H1 (cell line): ENCODE data around the gene SLCO4A1. TPM values are rescaled to one million over a fixed set of nuclear protein-coding genes. Genes with fewer than 3 reads are reported as not detected.

Source experiments
- CTCF ChIA-PET: fragments of 300-600 bp; sonication (Branson Sonifier 250); formaldehyde crosslinking; loops from one replicate; lab custom pipeline; 2021; ENCODE audit not compliant: partially characterized antibody; lab: Charles Lee
- POLR2A ChIA-PET: fragments of 300-600 bp; sonication (Branson Sonifier 250); formaldehyde crosslinking; loops from one replicate; lab custom pipeline; 2021; ENCODE audit warnings: inconsistent platforms; ENCODE audit not compliant: partially characterized antibody; lab: Charles Lee
- DNase-seq, 2 experiments: peaks; one replicate each; pipeline versions ENCODE4 v3.0.0 to v3.0.0-alpha.2; 2010 to 2022; ENCODE audit warnings: low spot score in 2 of 2, low read depth in 1 of 2, mixed read lengths in 1 of 2
- FAIRE-seq: peaks from 2 replicates; lab custom pipeline; 2011; peaks lifted over from hg19 to GRCh38; lab: Jason Lieb, UNC
- H2AFZ ChIP-seq: 2 replicates; pipeline ENCODE4 v1.8.1; 2012; ENCODE audit warnings: low read length, inconsistent platforms
- H2AK5ac ChIP-seq: 2 replicates; pipeline ENCODE4 v1.6.1; 2013; ENCODE audit warnings: low read depth, low read length
- H2BK120ac ChIP-seq: replicated peaks from 2 replicates; pipeline ENCODE3; 2013; ENCODE audit warnings: low read depth, low read length, inconsistent platforms
- H2BK12ac ChIP-seq: 2 replicates; pipeline ENCODE4 v1.6.1; 2013; ENCODE audit warnings: low read depth, low read length
- H2BK15ac ChIP-seq: 2 replicates; pipeline ENCODE4 v1.6.1; 2013; ENCODE audit warnings: low read length
- H2BK20ac ChIP-seq: 2 replicates; pipeline ENCODE4 v1.6.1; 2013; ENCODE audit warnings: low read length
- H2BK5ac ChIP-seq: 2 replicates; pipeline ENCODE4 v1.6.1; 2013; ENCODE audit warnings: low read depth, low read length
- H3K14ac ChIP-seq: 2 replicates; pipeline ENCODE4 v1.6.1; 2013; ENCODE audit warnings: inconsistent platforms; ENCODE audit not compliant: insufficient read length
- H3K18ac ChIP-seq: 2 replicates; pipeline ENCODE4 v1.6.1; 2013; ENCODE audit warnings: low read length; ENCODE audit errors: extremely low read depth
- H3K23ac ChIP-seq: 2 replicates; pipeline ENCODE4 v1.6.1; 2013; ENCODE audit warnings: inconsistent platforms; ENCODE audit not compliant: insufficient read length
- H3K23me2 ChIP-seq: 2 replicates; pipeline ENCODE4 v1.6.1; 2013; ENCODE audit warnings: low read depth, low read length
- H3K27ac ChIP-seq: 2 replicates; pipeline ENCODE4 v1.6.1; 2011; ENCODE audit warnings: low read depth, low read length, inconsistent platforms
- H3K27me3 ChIP-seq, 4 experiments: replicated peaks in 1 of 4; 1 replicate in 1 of 4; 2 replicates in 3 of 4; pipeline versions ENCODE4 v1.6.1 to v1.8.1; 2011 to 2013; ENCODE audit warnings: low read length in 3 of 4, mild to moderate bottlenecking in 3 of 4, inconsistent platforms in 2 of 4, mixed read lengths in 2 of 4, moderate library complexity in 1 of 4; ENCODE audit not compliant: control insufficient read depth in 3 of 4, insufficient read depth in 3 of 4; ENCODE audit errors: extremely low read depth in 1 of 4
- H3K36me3 ChIP-seq, 4 experiments: 2 replicates each; pipeline versions ENCODE4 v1.6.1 to v1.8.1; 2011 to 2013; ENCODE audit warnings: mild to moderate bottlenecking in 4 of 4, low read length in 3 of 4, moderate library complexity in 2 of 4, control low read depth in 1 of 4, inconsistent platforms in 1 of 4; ENCODE audit not compliant: insufficient read depth in 4 of 4, control insufficient read depth in 2 of 4
- H3K4ac ChIP-seq: replicated peaks from 2 replicates; pipeline ENCODE3; 2013; ENCODE audit warnings: low read length, low read depth, mixed read lengths, inconsistent platforms; ENCODE audit not compliant: insufficient read length
- H3K4me1 ChIP-seq, 4 experiments: replicated peaks in 1 of 4; 1 replicate in 1 of 4; 2 replicates in 3 of 4; pipeline versions ENCODE4 v1.6.1 to v1.8.1; 2011 to 2013; ENCODE audit warnings: low read length in 3 of 4, inconsistent platforms in 2 of 4, mixed read lengths in 1 of 4; ENCODE audit not compliant: insufficient read depth in 4 of 4, control insufficient read depth in 3 of 4
- H3K4me2 ChIP-seq, 2 experiments: 2 replicates each; pipeline versions ENCODE4 v1.6.1 to v1.8.1; 2011 to 2013; ENCODE audit warnings: low read depth in 2 of 2, low read length in 2 of 2, control low read depth in 1 of 2, inconsistent platforms in 1 of 2, mild to moderate bottlenecking in 1 of 2; ENCODE audit not compliant: insufficient read depth in 1 of 2
- H3K4me3 ChIP-seq, 4 experiments: fragments of 200-600, 300-600 bp in 1 of 4; sonication (generic), shearing (Covaris generic), sonication (Bioruptor Twin) in 1 of 4; 2 replicates each; pipeline versions ENCODE4 v1.5.1 to v1.8.1; 2011 to 2016; ENCODE audit warnings: low read length in 4 of 4, low read depth in 3 of 4, control low read depth in 2 of 4, inconsistent platforms in 2 of 4, mild to moderate bottlenecking in 2 of 4, mixed read lengths in 1 of 4, moderate library complexity in 1 of 4; ENCODE audit not compliant: insufficient read depth in 2 of 4; ENCODE audit errors: extremely low read depth in 1 of 4
- H3K56ac ChIP-seq: replicated peaks from 2 replicates; pipeline ENCODE3; 2013; ENCODE audit warnings: low read depth, mild to moderate bottlenecking, mixed read lengths, low read length, inconsistent platforms; ENCODE audit not compliant: insufficient read length
- H3K79me1 ChIP-seq: 2 replicates; pipeline ENCODE4 v1.6.1; 2013; ENCODE audit warnings: low read depth, low read length, control low read depth
- H3K79me2 ChIP-seq, 2 experiments: 2 replicates each; pipeline versions ENCODE4 v1.6.1 to v1.8.1; 2012 to 2013; ENCODE audit warnings: low read length in 2 of 2, mild to moderate bottlenecking in 2 of 2, inconsistent platforms in 1 of 2; ENCODE audit not compliant: insufficient read depth in 2 of 2, control insufficient read depth in 1 of 2
- H3K9ac ChIP-seq, 4 experiments: replicated peaks in 1 of 4; 1 replicate in 1 of 4; 2 replicates in 3 of 4; pipeline versions ENCODE4 v1.6.1 to v1.8.1; 2011 to 2013; ENCODE audit warnings: low read depth in 3 of 4, low read length in 3 of 4, control low read depth in 2 of 4, mild to moderate bottlenecking in 2 of 4, moderate library complexity in 2 of 4, inconsistent platforms in 1 of 4; ENCODE audit errors: extremely low read depth in 1 of 4
- H3K9me3 ChIP-seq, 2 experiments: 2 replicates each; pipeline versions ENCODE4 v1.6.1 to v1.8.1; 2012 to 2013; ENCODE audit warnings: mild to moderate bottlenecking in 2 of 2, moderate library complexity in 2 of 2, control low read depth in 1 of 2, inconsistent platforms in 1 of 2, low read depth in 1 of 2, low read length in 1 of 2, mixed read lengths in 1 of 2; ENCODE audit not compliant: insufficient read depth in 2 of 2
- H4K20me1 ChIP-seq, 2 experiments: replicated peaks in 1 of 2; 2 replicates each; pipeline versions ENCODE3 to v1.8.1; 2011 to 2013; ENCODE audit warnings: inconsistent platforms in 2 of 2, low read length in 2 of 2, mild to moderate bottlenecking in 1 of 2; ENCODE audit not compliant: insufficient read depth in 2 of 2, control insufficient read depth in 1 of 2
- H4K5ac ChIP-seq: 2 replicates; pipeline ENCODE4 v1.6.1; 2013; ENCODE audit warnings: low read length, low read depth, mixed read lengths, inconsistent platforms; ENCODE audit not compliant: insufficient read length
- H4K8ac ChIP-seq: 2 replicates; pipeline ENCODE4 v1.8.0; 2013; ENCODE audit warnings: mild to moderate bottlenecking, moderate library complexity, low read length, inconsistent platforms; ENCODE audit not compliant: insufficient read depth; ENCODE audit errors: extremely low read depth
- H4K91ac ChIP-seq: replicated peaks from 2 replicates; pipeline ENCODE3; 2013; ENCODE audit warnings: low read length, mixed read lengths, inconsistent platforms; ENCODE audit not compliant: insufficient read length
- NANOG ChIP-seq: IDR thresholded peaks from 2 replicates; pipeline ENCODE4 v1.6.1; 2011; ENCODE audit warnings: low read length, low read depth, mild to moderate bottlenecking, inconsistent platforms; ENCODE audit not compliant: insufficient read depth, poor library complexity, severe bottlenecking
- RBBP5 ChIP-seq: IDR thresholded peaks from 2 replicates; pipeline ENCODE4 v1.7.1; 2012; ENCODE audit warnings: low read depth, mild to moderate bottlenecking, inconsistent platforms, low read length, moderate library complexity, borderline replicate concordance
- WGBS, 2 experiments: shearing (Covaris generic) in 1 of 2; methylation state at CpG; one replicate each; pipeline versions ENCODE4 v1.1.6 to v1.1.7; 2013 to 2015; ENCODE audit warnings: low lambda C conversion rate in 2 of 2, mixed read lengths in 2 of 2, inconsistent platforms in 1 of 2, low coverage in 1 of 2, missing lambda C conversion rate in 1 of 2; ENCODE audit not compliant: insufficient replicate concordance in 2 of 2, insufficient coverage in 1 of 2, insufficient read length in 1 of 2; ENCODE audit errors: extremely low coverage in 1 of 2, missing lambda C conversion rate in 1 of 2; 5-methylcytosine and 5-hydroxymethylcytosine counted together
- polyA plus RNA-seq, 7 experiments: library from polyadenylated mRNA; depleted of rRNA in 3 of 7; stranded (reverse) in 5 of 7; unstranded in 2 of 7; fragments of >200 nt in 5 of 7; fragments of 200-250 nt in 2 of 7; gene quantifications; 1 replicate in 5 of 7; 2 replicates in 1 of 7; 4 replicates in 1 of 7; pipeline versions ENCODE4 v1.2.1 to v1.2.3, GENCODE V29; 2011 to 2013; ENCODE audit warnings: missing spikeins in 2 of 7, mixed read lengths in 2 of 7
- total RNA-seq: library from RNA; stranded (reverse); fragmentation: NEBNext Ultra II Directional; extraction: Animal tissue kit (Norgen Biotek cat#: 25700); gene quantifications from 2 replicates; pipeline ENCODE4 v1.2.1, GENCODE V29; 2021

SLCO4A1 gene
- total and polyA plus RNA-seq, 2 of the 8 experiments (the other 6 are each of a cell fraction or from before 2014, with no cell fraction given): 10.5 to 18.5 TPM

DNA sequence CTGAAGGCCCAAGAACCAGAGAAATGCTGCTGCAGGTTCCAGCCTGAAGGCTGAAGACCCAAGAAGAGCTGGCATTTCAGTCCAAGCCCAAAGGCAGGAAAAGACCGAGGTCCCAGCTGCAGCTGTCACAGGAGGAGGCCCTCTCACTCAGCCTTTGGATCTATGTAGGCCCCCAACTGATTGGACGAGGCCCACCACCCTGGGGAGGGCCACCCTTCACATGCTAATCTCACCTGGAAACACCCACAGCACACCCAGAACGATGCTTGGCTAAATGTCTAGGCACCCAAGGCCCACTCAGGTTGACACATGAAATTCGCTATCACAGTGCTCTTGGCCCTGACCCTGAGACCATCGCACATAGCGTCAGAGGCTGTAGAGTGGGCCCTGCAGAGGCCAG is 6.8 kb downstream of the SLCO4A1 start:
- H3K56ac ChIP-seq: no peak overlapping the region
- CTCF ChIA-PET: interaction anchor here (0.6 to 1.7 kb wide), 5 partner anchors 19 to 244 kb away, joined by 3 to 4 read pairs (median 3); no protein-coding TSS in a partner anchor
- H4K91ac ChIP-seq: no peak overlapping the region
- peaks cover 0 to 8% (median 2%) of the 10 kb centered on the region in 4 experiments; a peak in 3 of 7 replicates for H3K27me3 ChIP-seq
- H3K27ac ChIP-seq: no peak overlapping the region
- 85% methylated on average over 6 of the region's 6 CpGs; no CpG with 5 or more reads in 1 of the 2 experiments for WGBS, 2 experiments
- H3K36me3 ChIP-seq: no peaks in the 10 kb centered on the region
- DNase-seq: no peak
- H3K18ac ChIP-seq: no peak overlapping the region
- peaks cover 0 to 20% (median 9%) of the 10 kb centered on the region in 4 experiments; a peak in 5 of 7 replicates for H3K4me1 ChIP-seq
- no peak overlapping the region for H3K4me2 ChIP-seq
- H2BK5ac ChIP-seq: no peak overlapping the region
- no peaks in the 10 kb centered on the region for H3K23me2 ChIP-seq
- H2BK120ac ChIP-seq: no peak overlapping the region
- POLR2A ChIA-PET: no interaction called here
- no peak overlapping the region for H4K5ac ChIP-seq
- H2BK20ac ChIP-seq: no peak overlapping the region
- no peak overlapping the region for H3K23ac ChIP-seq
- FAIRE-seq: no peak
- no peak overlapping the region; the same call in 1 of the 2 replicates for H4K8ac ChIP-seq
- H3K9ac ChIP-seq: no peak overlapping the region
- H3K4ac ChIP-seq: no peak overlapping the region
- H2BK15ac ChIP-seq: no peak overlapping the region
- peaks cover 22% of the 10 kb centered on the region for H3K79me1 ChIP-seq
- H3K9me3 ChIP-seq: no peaks in the 10 kb centered on the region
- no peak overlapping the region for H2AK5ac ChIP-seq
- TF ChIP-seq NANOG (no peak), RBBP5 (no peak)
- H2BK12ac ChIP-seq: no peak overlapping the region
- peaks cover 22 to 44% of the 10 kb centered on the region in 2 experiments for H4K20me1 ChIP-seq
- no peak overlapping the region for H3K4me3 ChIP-seq
- no peak overlapping the region for H2AFZ ChIP-seq
- H3K79me2 ChIP-seq: peaks cover 2 to 21% of the 10 kb centered on the region in 2 experiments; a peak in 2 of 4 replicates
- no peak overlapping the region for H3K14ac ChIP-seq
